MCF 10A (cell line): ENCODE results near the gene ICE1. TPM values are rescaled to one million over a fixed set of nuclear protein-coding genes. Genes with fewer than 3 reads are reported as not detected.

Source experiments
- BruUV-seq: library from RNA; stranded (reverse); fragments of 400-500 nt; replicated peaks from 2 replicates; lab custom pipeline; 2021; lab: Mats Ljungman, UMichigan
- CTCF ChIA-PET: fragments of 300-600 bp; sonication (Branson Sonifier 250); formaldehyde crosslinking; extraction: SDS; loops from one replicate; lab custom pipeline; 2021; ENCODE audit warnings: antibody characterized with exemption, inconsistent platforms; lab: Yijun Ruan, JAX
- POLR2A ChIA-PET: fragments of 300-600, 350-650 bp; sonication (Branson Sonifier 250); formaldehyde crosslinking; extraction: SDS; loops from one replicate; lab custom pipeline; 2020; ENCODE audit warnings: antibody characterized with exemption, inconsistent platforms; lab: Yijun Ruan, JAX
- DNase-seq: peaks from one replicate; pipeline ENCODE4 v3.0.0-alpha.2; 2018; ENCODE audit not compliant: unreplicated experiment
- H3K27ac Mint-ChIP-seq: one replicate; pipeline ENCODE4 v1.8.0; 2022; ENCODE audit warnings: mild to moderate bottlenecking, low read depth, mixed read lengths; ENCODE audit not compliant: unreplicated experiment
- H3K27me3 Mint-ChIP-seq: one replicate; pipeline ENCODE4 v1.8.0; 2022; ENCODE audit warnings: mixed read lengths; ENCODE audit not compliant: insufficient read depth, unreplicated experiment
- H3K36me3 Mint-ChIP-seq: one replicate; pipeline ENCODE4 v1.8.0; 2022; ENCODE audit warnings: mild to moderate bottlenecking, moderate library complexity, mixed read lengths; ENCODE audit not compliant: insufficient read depth, unreplicated experiment
- H3K4me1 Mint-ChIP-seq: one replicate; pipeline ENCODE4 v1.8.0; 2022; ENCODE audit warnings: mixed read lengths; ENCODE audit not compliant: insufficient read depth, unreplicated experiment
- H3K4me3 Mint-ChIP-seq: one replicate; pipeline ENCODE4 v1.8.0; 2022; ENCODE audit warnings: mild to moderate bottlenecking, moderate library complexity, mixed read lengths; ENCODE audit not compliant: unreplicated experiment
- H3K9me3 Mint-ChIP-seq: one replicate; pipeline ENCODE4 v1.8.0; 2022; ENCODE audit warnings: mixed read lengths; ENCODE audit not compliant: unreplicated experiment
- CTCF ChIP-seq: fragments of 200-600 bp; IDR thresholded peaks from one replicate; pipeline ENCODE4 v1.8.0; 2022; ENCODE audit warnings: antibody characterized with exemption, mild to moderate bottlenecking; ENCODE audit not compliant: unreplicated experiment
- intact Hi-C: fragments of 100-400 bp; cut with micrococcal nuclease; formaldehyde crosslinking; loops from 2 replicates; pipeline ENCODE4 v1.14.1; 2022
- total RNA-seq: library from RNA; stranded (reverse); gene quantifications from 2 replicates; pipeline ENCODE4 v1.2.3, GENCODE V29; 2022

ICE1 gene
- total RNA-seq, 1 experiment from 2014 or later = 28.4 TPM

GRCh38 chr5:5418006-5418405 is 4.5 kb upstream of the ICE1 start:
- Mint-ChIP-seq H3K9me3 (no peaks in the 10 kb centered on the region), H3K4me1 (peaks cover 17% of the 10 kb centered on the region), H3K36me3 (peaks cover 12% of the 10 kb centered on the region), H3K27me3 (no peaks in the 10 kb centered on the region), H3K4me3 (no peak overlapping the region), H3K27ac (no peak overlapping the region)
- DNase-seq = no peak
- BruUV-seq = no TSS peak
- ChIA-PET POLR2A (interaction anchor here (2.0 kb wide), 1 partner anchor 539 kb away, joined by 6 read pairs; no protein-coding TSS in a partner anchor), CTCF (interaction anchor here (0.6 to 8.9 kb wide), 18 partner anchors 10 to 1387 kb away, joined by 3 to 139 read pairs (median 6); partner anchors contain the start of gene ADAMTS16)
- no peak for TF ChIP-seq CTCF
- intact Hi-C loops = loop anchor here (2.0 to 5.0 kb wide), 2 partner anchors 77 to 291 kb away; no protein-coding TSS in a partner anchor

- no peak for DNase-seq
- intact Hi-C loops = loop anchor here (1.0 to 5.0 kb wide), 6 partner anchors 24 to 550 kb away; no protein-coding TSS in a partner anchor
- no peak overlapping the region for H3K27ac Mint-ChIP-seq
- H3K27me3 Mint-ChIP-seq = no peaks in the 10 kb centered on the region
- no peak overlapping the region for H3K4me3 Mint-ChIP-seq
- CTCF ChIA-PET = interaction anchor here (0.6 to 8.9 kb wide), 31 partner anchors 11 to 1388 kb away, joined by 3 to 139 read pairs (median 5); partner anchors contain the start of gene ADAMTS16
- TF ChIP-seq CTCF = no peak
- H3K9me3 Mint-ChIP-seq = no peaks in the 10 kb centered on the region
- peaks cover 17% of the 10 kb centered on the region for H3K4me1 Mint-ChIP-seq
- POLR2A ChIA-PET = interaction anchor here (0.7 to 2.0 kb wide), 2 partner anchors 540 to 1076 kb away, joined by 3 to 6 read pairs; no protein-coding TSS in a partner anchor
- BruUV-seq = no TSS peak
- H3K36me3 Mint-ChIP-seq = peaks cover 12% of the 10 kb centered on the region
These were observed 3.7 kb upstream of the ICE1 start for GRCh38 chr5:5418764-5419163.

GRCh38 chr5:5419291-5420210 is 2.9 kb upstream of the ICE1 start:
- DNase-seq = peak; percentile 68
- no peaks in the 10 kb centered on the region for H3K27me3 Mint-ChIP-seq
- POLR2A ChIA-PET = interaction anchor here (2.0 kb wide), 1 partner anchor 540 kb away, joined by 6 read pairs; no protein-coding TSS in a partner anchor
- no peak overlapping the region for H3K27ac Mint-ChIP-seq
- no TSS peak for BruUV-seq
- no peaks in the 10 kb centered on the region for H3K9me3 Mint-ChIP-seq
- CTCF ChIA-PET = interaction anchor here (0.7 to 8.9 kb wide), 26 partner anchors 10 to 558 kb away, joined by 3 to 139 read pairs (median 6); partner anchors contain the start of gene ADAMTS16
- peaks cover 12% of the 10 kb centered on the region for H3K36me3 Mint-ChIP-seq
- peaks cover 17% of the 10 kb centered on the region for H3K4me1 Mint-ChIP-seq
- intact Hi-C loops = loop anchor here (1.0 to 5.0 kb wide), 6 partner anchors 25 to 551 kb away; no protein-coding TSS in a partner anchor
- H3K4me3 Mint-ChIP-seq = no peak overlapping the region
- TF ChIP-seq CTCF = peak; percentile 75
